ENCODE data around the gene RAP1GAP. TPM values are rescaled to one million over a fixed set of nuclear protein-coding genes. Genes with fewer than 3 reads are reported as not detected.

Gene RAP1GAP
- total RNA-seq, 2 experiments from 2014 or later, result not detected

- H3K36me3 ChIP-seq (ENCODE audit: insufficient read depth, low read length), result no peaks in the 10 kb centered on the region
- intact Hi-C loops (cut with micrococcal nuclease; ENCODE audit: unreplicated experiment), result no loop called here
- H3K27ac ChIP-seq (ENCODE audit: low read depth, low read length, poor library complexity, severe bottlenecking), result no peak overlapping the region
- no peak for TF ChIP-seq EZH2phosphoT487 (IDR thresholded peaks at IDR 0.05; ENCODE audit: borderline replicate concordance, low read depth, low read length)
- TF ChIP-seq, protein P1, sequence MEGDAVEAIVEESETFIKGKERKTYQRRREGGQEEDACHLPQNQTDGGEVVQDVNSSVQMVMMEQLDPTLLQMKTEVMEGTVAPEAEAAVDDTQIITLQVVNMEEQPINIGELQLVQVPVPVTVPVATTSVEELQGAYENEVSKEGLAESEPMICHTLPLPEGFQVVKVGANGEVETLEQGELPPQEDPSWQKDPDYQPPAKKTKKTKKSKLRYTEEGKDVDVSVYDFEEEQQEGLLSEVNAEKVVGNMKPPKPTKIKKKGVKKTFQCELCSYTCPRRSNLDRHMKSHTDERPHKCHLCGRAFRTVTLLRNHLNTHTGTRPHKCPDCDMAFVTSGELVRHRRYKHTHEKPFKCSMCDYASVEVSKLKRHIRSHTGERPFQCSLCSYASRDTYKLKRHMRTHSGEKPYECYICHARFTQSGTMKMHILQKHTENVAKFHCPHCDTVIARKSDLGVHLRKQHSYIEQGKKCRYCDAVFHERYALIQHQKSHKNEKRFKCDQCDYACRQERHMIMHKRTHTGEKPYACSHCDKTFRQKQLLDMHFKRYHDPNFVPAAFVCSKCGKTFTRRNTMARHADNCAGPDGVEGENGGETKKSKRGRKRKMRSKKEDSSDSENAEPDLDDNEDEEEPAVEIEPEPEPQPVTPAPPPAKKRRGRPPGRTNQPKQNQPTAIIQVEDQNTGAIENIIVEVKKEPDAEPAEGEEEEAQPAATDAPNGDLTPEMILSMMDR (conservative IDR thresholded peaks at IDR 0.05; ENCODE audit: low read length), result no peak
- peaks cover 6% of the 10 kb centered on the region for H3K4me1 ChIP-seq (ENCODE audit: insufficient read depth, low read length, poor library complexity, severe bottlenecking)
- H3K4me2 ChIP-seq (ENCODE audit: low read length), result no peak overlapping the region
- H4K20me1 ChIP-seq (ENCODE audit: insufficient read depth, low read length), result no peaks in the 10 kb centered on the region
- ChIA-PET POLR2A (no interaction called here), CTCF (ENCODE audit: unreplicated experiment) (no interaction called here)
- H2AFZ ChIP-seq (ENCODE audit: low read length), result no peak overlapping the region
- no peaks in the 10 kb centered on the region for H3K9me2 ChIP-seq (ENCODE audit: insufficient read depth, low read length)
- no peak overlapping the region for H3K4me3 ChIP-seq (ENCODE audit: low read depth, low read length, poor library complexity, severe bottlenecking)
- no peaks in the 10 kb centered on the region for H3K9me3 ChIP-seq (ENCODE audit: low read length)
- H3K79me2 ChIP-seq (ENCODE audit: insufficient read depth, low read depth, low read length), result no peaks in the 10 kb centered on the region
- DNase-seq (ENCODE audit: low spot score), result no peak
- BruUV-seq (replicated peaks), result no TSS peak
Observed at GRCh38 chr1:21605964-21606705, 63.0 kb downstream of the RAP1GAP start.

GRCh38 chr1:21605012-21605715 is 64.0 kb downstream of the RAP1GAP start:
- Histone ChIP-seq H3K79me2 (ENCODE audit: insufficient read depth, low read depth, low read length) (no peaks in the 10 kb centered on the region), H3K9me3 (ENCODE audit: low read length) (no peaks in the 10 kb centered on the region), H3K9me2 (ENCODE audit: insufficient read depth, low read length) (no peaks in the 10 kb centered on the region), H2AFZ (ENCODE audit: low read length) (no peak overlapping the region), H3K4me1 (ENCODE audit: insufficient read depth, low read length, poor library complexity, severe bottlenecking) (peaks cover 6% of the 10 kb centered on the region), H4K20me1 (ENCODE audit: insufficient read depth, low read length) (no peaks in the 10 kb centered on the region), H3K27ac (ENCODE audit: low read depth, low read length, poor library complexity, severe bottlenecking) (no peak overlapping the region), H3K36me3 (ENCODE audit: insufficient read depth, low read length) (no peaks in the 10 kb centered on the region), H3K4me3 (ENCODE audit: low read depth, low read length, poor library complexity, severe bottlenecking) (no peak overlapping the region), H3K4me2 (ENCODE audit: low read length) (no peak overlapping the region)
- ChIA-PET CTCF (ENCODE audit: unreplicated experiment) (no interaction called here), POLR2A (no interaction called here)
- DNase-seq (ENCODE audit: low spot score), result no peak
- TF ChIP-seq, protein P1 (conservative IDR thresholded peaks at IDR 0.05; ENCODE audit: low read length), result no peak
- TF ChIP-seq EZH2phosphoT487 (IDR thresholded peaks at IDR 0.05; ENCODE audit: borderline replicate concordance, low read depth, low read length), result no peak
- intact Hi-C loops (cut with micrococcal nuclease; ENCODE audit: unreplicated experiment), result no loop called here
- BruUV-seq (replicated peaks), result no TSS peak
